Embryonic facial prominence (tissue), 1 donor: Measurements from ENCODE around the gene PRSS58.

Experiments
- DNase-seq: peaks from one replicate; pipeline ENCODE4 v3.0.0-alpha.2; 2016; ENCODE audit errors: extremely low spot score

The PRSS58 gene

GRCh38 chr7:142257958-142258357 is at the start of gene PRSS58:
TSS of gene PRSS58 (minus strand) at chr7:142258058. CDS start at chr7:142257707, 351 bp downstream.
- no peak for DNase-seq

GRCh38 chr7:142307246-142307900 is 49.5 kb upstream of the PRSS58 start:
- DNase-seq, result no peak

GRCh38 chr7:142303650-142304049 is 45.8 kb upstream of the PRSS58 start:
- no peak for DNase-seq

- no peak for DNase-seq
These were observed 44.2 kb upstream of the PRSS58 start for GRCh38 chr7:142301923-142302550.

GRCh38 chr7:142301299-142301698 is 43.4 kb upstream of the PRSS58 start:
- DNase-seq, result no peak

- DNase-seq, result no peak
These were observed 42.8 kb upstream of the PRSS58 start for GRCh38 chr7:142300689-142301088.

- DNase-seq, result no peak
These were observed 41.5 kb upstream of the PRSS58 start for GRCh38 chr7:142299237-142299781.

- DNase-seq, result no peak
These were observed 40.8 kb upstream of the PRSS58 start for GRCh38 chr7:142298627-142299026.

GRCh38 chr7:142298009-142298408 is 40.2 kb upstream of the PRSS58 start:
- DNase-seq, result no peak

- DNase-seq, result no peak
These were observed 22.4 kb upstream of the PRSS58 start for GRCh38 chr7:142280263-142280662.

- no peak for DNase-seq
These were observed 21.7 kb upstream of the PRSS58 start for GRCh38 chr7:142279601-142280000.

GRCh38 chr7:142275028-142275427 is 17.2 kb upstream of the PRSS58 start:
- DNase-seq, result no peak

- DNase-seq, result no peak
These were observed 15.0 kb upstream of the PRSS58 start for GRCh38 chr7:142272841-142273240.

GRCh38 chr7:142263598-142264380 is 5.9 kb upstream of the PRSS58 start:
- no peak for DNase-seq

GRCh38 chr7:142250705-142251104 is 7.2 kb downstream of the PRSS58 start:
- DNase-seq, result no peak

- DNase-seq, result no peak
These were observed 7.9 kb downstream of the PRSS58 start for GRCh38 chr7:142249918-142250317.

GRCh38 chr7:142248166-142249160 is 9.4 kb downstream of the PRSS58 start:
- DNase-seq, result no peak

- DNase-seq, result no peak
These were observed 14.0 kb downstream of the PRSS58 start for GRCh38 chr7:142243823-142244222.

- DNase-seq, result no peak
These were observed 17.3 kb downstream of the PRSS58 start for GRCh38 chr7:142240546-142240945.

GRCh38 chr7:142231716-142232115 is 26.1 kb downstream of the PRSS58 start:
- no peak for DNase-seq

- no peak for DNase-seq
These were observed 29.2 kb downstream of the PRSS58 start for GRCh38 chr7:142228537-142229104.
